Keratinocyte (primary cell): ENCODE results near the gene IRGM. TPM values are rescaled to one million over a fixed set of nuclear protein-coding genes. Genes with fewer than 3 reads are reported as not detected.

ENCODE experiments used
- DNase-seq: peaks from one replicate; pipeline ENCODE4 v3.0.0-alpha.2; 2011; ENCODE audit warnings: low read depth, missing footprints, low spot score
- FAIRE-seq: peaks from 2 replicates; lab custom pipeline; 2011; peaks lifted over from hg19 to GRCh38; lab: Jason Lieb, UNC
- H2AFZ ChIP-seq: 2 replicates; pipeline ENCODE4 v1.6.0; 2012; ENCODE audit warnings: low read length, control low read depth, inconsistent platforms; ENCODE audit not compliant: control insufficient read depth
- H3K27ac ChIP-seq: 2 replicates; pipeline ENCODE4 v1.5.1; 2011; ENCODE audit warnings: low read length; ENCODE audit not compliant: control insufficient read depth, insufficient read depth
- H3K27me3 ChIP-seq: 3 replicates; pipeline ENCODE4 v1.6.0; 2011; ENCODE audit warnings: low read length; ENCODE audit not compliant: control insufficient read depth, insufficient read depth; ENCODE audit errors: extremely low read depth
- H3K36me3 ChIP-seq, 2 experiments: 2 replicates in 1 of 2; 3 replicates in 1 of 2; pipeline ENCODE4 v1.5.1; 2011; ENCODE audit warnings: low read length in 2 of 2, mild to moderate bottlenecking in 1 of 2; ENCODE audit not compliant: control insufficient read depth in 2 of 2, insufficient read depth in 2 of 2; ENCODE audit errors: extremely low read depth in 1 of 2
- H3K4me1 ChIP-seq: 3 replicates; pipeline ENCODE4 v1.5.1; 2011; ENCODE audit warnings: low read length; ENCODE audit not compliant: control insufficient read depth, insufficient read depth; ENCODE audit errors: extremely low read depth
- H3K4me2 ChIP-seq: 3 replicates; pipeline ENCODE4 v1.6.0; 2011; ENCODE audit warnings: low read depth, low read length; ENCODE audit not compliant: control insufficient read depth, insufficient read depth; ENCODE audit errors: extremely low read depth
- H3K4me3 ChIP-seq, 3 experiments: fragments of 200-600 bp in 1 of 3; sonication (generic) in 1 of 3; 2 replicates in 2 of 3; 3 replicates in 1 of 3; pipeline ENCODE4 v1.5.1; 2011 to 2016; ENCODE audit warnings: low read length in 3 of 3, mild to moderate bottlenecking in 3 of 3, control low read depth in 2 of 3, inconsistent platforms in 1 of 3, low read depth in 1 of 3, mixed read lengths in 1 of 3, mixed run types in 1 of 3, moderate library complexity in 1 of 3; ENCODE audit not compliant: control insufficient read depth in 2 of 3, insufficient read depth in 2 of 3; ENCODE audit errors: extremely low read depth in 1 of 3
- H3K79me2 ChIP-seq: 2 replicates; pipeline ENCODE4 v1.6.0; 2012; ENCODE audit warnings: low read length; ENCODE audit not compliant: control insufficient read depth, insufficient read depth
- H3K9ac ChIP-seq: 3 replicates; pipeline ENCODE4 v1.6.0; 2011; ENCODE audit warnings: low read length; ENCODE audit not compliant: control insufficient read depth, insufficient read depth; ENCODE audit errors: extremely low read depth
- H3K9me1 ChIP-seq: 3 replicates; pipeline ENCODE4 v1.6.0; 2011; ENCODE audit warnings: low read length; ENCODE audit not compliant: control insufficient read depth, insufficient read depth; ENCODE audit errors: extremely low read depth
- H3K9me3 ChIP-seq: 2 replicates; pipeline ENCODE4 v1.5.1; 2012; ENCODE audit warnings: low read depth, low read length; ENCODE audit not compliant: control insufficient read depth
- H4K20me1 ChIP-seq: 3 replicates; pipeline ENCODE4 v1.6.0; 2011; ENCODE audit warnings: low read length; ENCODE audit not compliant: control insufficient read depth, insufficient read depth; ENCODE audit errors: extremely low read depth
- EZH2 ChIP-seq: IDR thresholded peaks from one replicate; pipeline ENCODE4 v1.6.1; 2012; ENCODE audit warnings: inconsistent platforms, mild to moderate bottlenecking, low read length, moderate library complexity
- dilution Hi-C: fragments of 300-500 bp; cut with MboI; formaldehyde crosslinking; loops from one replicate; pipeline ENCODE4 v1.7.0; 2020; ENCODE audit warnings: low sequenced_read_pairs; ENCODE audit not compliant: extremely low pct_ligation_motif_present
- polyA plus RNA-seq, 5 experiments: library from polyadenylated mRNA; depleted of rRNA in 3 of 5; stranded (reverse) in 3 of 5; stranded (forward) in 1 of 5; unstranded in 1 of 5; fragments of >200 nt; gene quantifications; 1 replicate in 1 of 5; 2 replicates in 3 of 5; 3 replicates in 1 of 5; pipeline versions ENCODE4 v1.2.1 to v1.2.3, GENCODE V29; 2011 to 2012; ENCODE audit warnings: missing spikeins in 2 of 5, low read depth in 1 of 5, low replicate concordance in 1 of 5
- TF ChIP-seq, protein P1 (sequence below), 3 experiments: IDR thresholded peaks in 1 of 3; conservative IDR thresholded peaks in 1 of 3; optimal IDR thresholded peaks in 1 of 3; 2 replicates in 2 of 3; 3 replicates in 1 of 3; pipeline versions ENCODE3 to v1.5.1; 2011; ENCODE audit warnings: low read length in 3 of 3, mild to moderate bottlenecking in 3 of 3, moderate library complexity in 2 of 3, control low read depth in 1 of 3, inconsistent platforms in 1 of 3; ENCODE audit not compliant: insufficient read depth in 2 of 3; ENCODE audit errors: extremely low read depth in 1 of 3

Gene IRGM
- polyA plus RNA-seq, 1 donor (not counting 4 experiments of a cell fraction or from before 2014, with no cell fraction given), result not detected

DNA sequence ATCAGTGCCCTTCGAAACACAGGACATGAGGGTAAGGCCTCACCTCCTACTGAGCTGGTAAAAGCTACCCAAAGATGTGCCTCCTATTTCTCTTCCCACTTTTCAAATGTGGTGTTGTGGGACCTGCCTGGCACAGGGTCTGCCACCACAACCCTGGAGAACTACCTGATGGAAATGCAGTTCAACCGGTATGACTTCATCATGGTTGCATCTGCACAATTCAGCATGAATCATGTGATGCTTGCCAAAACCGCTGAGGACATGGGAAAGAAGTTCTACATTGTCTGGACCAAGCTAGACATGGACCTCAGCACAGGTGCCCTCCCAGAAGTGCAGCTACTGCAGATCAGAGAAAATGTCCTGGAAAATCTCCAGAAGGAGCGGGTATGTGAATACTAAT is 1.9 kb downstream of the IRGM start:
- dilution Hi-C loops, result no loop called here
- no peaks in the 10 kb centered on the region for H3K9me3 ChIP-seq
- no peak overlapping the region for H2AFZ ChIP-seq
- no peaks in the 10 kb centered on the region for H3K36me3 ChIP-seq
- no peak overlapping the region for H3K4me3 ChIP-seq
- no peak overlapping the region for H3K4me2 ChIP-seq
- no peaks in the 10 kb centered on the region for H3K9me1 ChIP-seq
- H3K4me1 ChIP-seq, result no peaks in the 10 kb centered on the region
- no peaks in the 10 kb centered on the region for H3K27me3 ChIP-seq
- no peak overlapping the region for H3K27ac ChIP-seq
- H4K20me1 ChIP-seq, result no peaks in the 10 kb centered on the region
- no peak for TF ChIP-seq EZH2
- TF ChIP-seq, protein P1, sequence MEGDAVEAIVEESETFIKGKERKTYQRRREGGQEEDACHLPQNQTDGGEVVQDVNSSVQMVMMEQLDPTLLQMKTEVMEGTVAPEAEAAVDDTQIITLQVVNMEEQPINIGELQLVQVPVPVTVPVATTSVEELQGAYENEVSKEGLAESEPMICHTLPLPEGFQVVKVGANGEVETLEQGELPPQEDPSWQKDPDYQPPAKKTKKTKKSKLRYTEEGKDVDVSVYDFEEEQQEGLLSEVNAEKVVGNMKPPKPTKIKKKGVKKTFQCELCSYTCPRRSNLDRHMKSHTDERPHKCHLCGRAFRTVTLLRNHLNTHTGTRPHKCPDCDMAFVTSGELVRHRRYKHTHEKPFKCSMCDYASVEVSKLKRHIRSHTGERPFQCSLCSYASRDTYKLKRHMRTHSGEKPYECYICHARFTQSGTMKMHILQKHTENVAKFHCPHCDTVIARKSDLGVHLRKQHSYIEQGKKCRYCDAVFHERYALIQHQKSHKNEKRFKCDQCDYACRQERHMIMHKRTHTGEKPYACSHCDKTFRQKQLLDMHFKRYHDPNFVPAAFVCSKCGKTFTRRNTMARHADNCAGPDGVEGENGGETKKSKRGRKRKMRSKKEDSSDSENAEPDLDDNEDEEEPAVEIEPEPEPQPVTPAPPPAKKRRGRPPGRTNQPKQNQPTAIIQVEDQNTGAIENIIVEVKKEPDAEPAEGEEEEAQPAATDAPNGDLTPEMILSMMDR (optimal IDR thresholded peaks at IDR 0.05 in 1 of 3, IDR thresholded peaks at IDR 0.05 in 1 of 3, conservative IDR thresholded peaks at IDR 0.05 in 1 of 3; ENCODE audit: extremely low read depth in 1 of 3, insufficient read depth in 2 of 3, low read length in 3 of 3), result no peak
- no peak overlapping the region for H3K9ac ChIP-seq
- no peaks in the 10 kb centered on the region for H3K79me2 ChIP-seq
- FAIRE-seq (no peak), DNase-seq (no peak)

DNA sequence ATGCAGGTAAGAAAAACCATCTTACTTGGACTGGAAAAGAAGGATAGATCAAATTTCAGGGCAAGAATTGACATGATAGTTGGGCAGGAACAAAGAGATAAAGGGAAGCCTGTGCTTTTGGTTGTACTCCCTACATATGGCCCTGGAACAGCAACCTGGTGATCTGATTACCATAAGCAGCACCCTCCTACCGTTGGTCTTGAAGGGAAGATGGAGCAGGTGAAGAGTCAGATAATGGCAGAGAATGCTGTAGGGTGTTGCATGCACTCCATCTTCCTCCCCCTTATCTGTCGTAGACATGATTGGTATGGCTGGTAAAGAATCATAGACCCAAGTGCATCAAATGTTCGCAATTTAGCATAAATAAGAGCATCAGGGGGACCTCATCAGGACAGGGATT is 4.7 kb downstream of the IRGM start:
- no peak for TF ChIP-seq EZH2
- TF ChIP-seq, protein P1 (optimal IDR thresholded peaks at IDR 0.05 in 1 of 3, IDR thresholded peaks at IDR 0.05 in 1 of 3, conservative IDR thresholded peaks at IDR 0.05 in 1 of 3; ENCODE audit: extremely low read depth in 1 of 3, insufficient read depth in 2 of 3, low read length in 3 of 3), result no peak
- Histone ChIP-seq H3K27me3 (no peaks in the 10 kb centered on the region), H3K79me2 (no peaks in the 10 kb centered on the region), H2AFZ (no peak overlapping the region), H3K9me1 (no peaks in the 10 kb centered on the region), H3K4me2 (peak overlapping the region; percentile 4), H3K27ac (no peak overlapping the region), H3K4me1 (no peaks in the 10 kb centered on the region), H3K36me3 (no peaks in the 10 kb centered on the region), H3K4me3 (no peak overlapping the region), H4K20me1 (no peaks in the 10 kb centered on the region), H3K9ac (no peak overlapping the region), H3K9me3 (no peaks in the 10 kb centered on the region)
- DNase-seq (no peak), FAIRE-seq (peak; percentile 62)
- dilution Hi-C loops, result no loop called here
